NCI-H345 treated with DMSO at 0.1 percent for 48 hours (cell line): ENCODE results near the gene NBAS.

Experiments used
- DNase-seq: peaks from one replicate; lab custom pipeline; 2025; ENCODE audit not compliant: unreplicated experiment; lab: John Stamatoyannopoulos, UW

The NBAS gene

GRCh38 chr2:15591692-15592463, 30.7 kb upstream of the NBAS start, which contains the start of gene DDX1:
TSS of gene DDX1 (plus strand) at chr2:15591868. CDS start at chr2:15591934, 66 bp downstream.
- peak; percentile 76 for DNase-seq

- peak; percentile 76 for DNase-seq
Observed at GRCh38 chr2:15591373-15591691, 30.2 kb upstream of the NBAS start.

GRCh38 chr2:15588329-15588919, 27.3 kb upstream of the NBAS start:
- peak; percentile 24 for DNase-seq

- DNase-seq, result no peak
Observed at GRCh38 chr2:15584767-15585469, 23.8 kb upstream of the NBAS start.

GRCh38 chr2:15584316-15584715, 23.2 kb upstream of the NBAS start:
- DNase-seq, result no peak

GRCh38 chr2:15583826-15584225, 22.7 kb upstream of the NBAS start:
- no peak for DNase-seq

GRCh38 chr2:15582710-15583357, 21.7 kb upstream of the NBAS start:
- no peak for DNase-seq

GRCh38 chr2:15580451-15580850, 19.3 kb upstream of the NBAS start:
- no peak for DNase-seq

- DNase-seq, result no peak
Observed at GRCh38 chr2:15579641-15580040, 18.5 kb upstream of the NBAS start.

GRCh38 chr2:15577071-15577735, 16.1 kb upstream of the NBAS start:
- DNase-seq, result peak; percentile 68

- DNase-seq, result no peak
Observed at GRCh38 chr2:15571729-15572128, 10.6 kb upstream of the NBAS start.

- no peak for DNase-seq
Observed at GRCh38 chr2:15570104-15570503, 9.0 kb upstream of the NBAS start.

GRCh38 chr2:15568874-15569273, 7.7 kb upstream of the NBAS start:
- DNase-seq, result no peak

- DNase-seq, result no peak
Observed at GRCh38 chr2:15566912-15567311, 5.8 kb upstream of the NBAS start.

GRCh38 chr2:15565994-15566671, 5.0 kb upstream of the NBAS start:
- DNase-seq, result no peak

- no peak for DNase-seq
Observed at GRCh38 chr2:15565392-15565791, 4.3 kb upstream of the NBAS start.

GRCh38 chr2:15563227-15564100, 2.3 kb upstream of the NBAS start:
- no peak for DNase-seq

- DNase-seq, result no peak
Observed at GRCh38 chr2:15562354-15563031, 1.4 kb upstream of the NBAS start.
